KMS-11 (cell line): ENCODE results near the gene ZNF580.
A peak's percentile ranks its signal among the peaks of the same experiment; 100 is the strongest.

ENCODE experiments used
- H2AFZ ChIP-seq: fragments of 200-600 bp; sonication (generic); 2 replicates; pipeline ENCODE4 v1.6.1; 2016; ENCODE audit warnings: antibody characterized with exemption, mixed run types, low read depth
- H3K27ac ChIP-seq: fragments of 200-600 bp; sonication (generic); 2 replicates; pipeline ENCODE4 v1.6.1; 2016; ENCODE audit warnings: mild to moderate bottlenecking, mixed run types
- H3K27me3 ChIP-seq: fragments of 200-600 bp; sonication (generic); 2 replicates; pipeline ENCODE4 v1.6.1; 2017; ENCODE audit warnings: mild to moderate bottlenecking, low read depth, mixed run types, moderate library complexity; ENCODE audit not compliant: insufficient read depth
- H3K36me3 ChIP-seq: fragments of 200-600 bp; sonication (generic); 2 replicates; pipeline ENCODE4 v1.6.1; 2017; ENCODE audit warnings: mild to moderate bottlenecking, mixed run types; ENCODE audit not compliant: insufficient read depth
- H3K4me1 ChIP-seq: fragments of 200-600 bp; sonication (generic); 2 replicates; pipeline ENCODE4 v1.6.1; 2016; ENCODE audit warnings: mild to moderate bottlenecking, low read depth, mixed run types; ENCODE audit not compliant: poor library complexity, severe bottlenecking
- H3K4me2 ChIP-seq: fragments of 200-600 bp; sonication (generic); 2 replicates; pipeline ENCODE4 v1.7.0; 2016; ENCODE audit warnings: mild to moderate bottlenecking, mixed run types
- H3K4me3 ChIP-seq: fragments of 200-600 bp; sonication (generic); IDR thresholded peaks from 2 replicates; pipeline ENCODE4 v1.6.1; 2017; ENCODE audit warnings: low read depth, low read length, mixed read lengths; ENCODE audit not compliant: insufficient read depth
- H3K79me2 ChIP-seq: fragments of 200-600 bp; sonication (generic); 2 replicates; pipeline ENCODE4 v1.6.1; 2016; ENCODE audit warnings: low read depth, mixed run types; ENCODE audit not compliant: insufficient read depth
- H3K9ac ChIP-seq: fragments of 200-600 bp; sonication (generic); 2 replicates; pipeline ENCODE4 v1.6.1; 2016; ENCODE audit warnings: mild to moderate bottlenecking, mixed run types
- H4K20me1 ChIP-seq: fragments of 200-600 bp; sonication (generic); 2 replicates; pipeline ENCODE4 v1.6.1; 2016; ENCODE audit warnings: mild to moderate bottlenecking, mixed run types; ENCODE audit not compliant: insufficient read depth
- TF ChIP-seq, protein P1 (sequence below): fragments of 200-600 bp; sonication (generic); conservative IDR thresholded peaks from 2 replicates; pipeline ENCODE4 v1.6.1; 2017; ENCODE audit warnings: low read depth, mild to moderate bottlenecking, antibody characterized with exemption, low read length, moderate library complexity, mixed read lengths

ZNF580 gene

DNA sequence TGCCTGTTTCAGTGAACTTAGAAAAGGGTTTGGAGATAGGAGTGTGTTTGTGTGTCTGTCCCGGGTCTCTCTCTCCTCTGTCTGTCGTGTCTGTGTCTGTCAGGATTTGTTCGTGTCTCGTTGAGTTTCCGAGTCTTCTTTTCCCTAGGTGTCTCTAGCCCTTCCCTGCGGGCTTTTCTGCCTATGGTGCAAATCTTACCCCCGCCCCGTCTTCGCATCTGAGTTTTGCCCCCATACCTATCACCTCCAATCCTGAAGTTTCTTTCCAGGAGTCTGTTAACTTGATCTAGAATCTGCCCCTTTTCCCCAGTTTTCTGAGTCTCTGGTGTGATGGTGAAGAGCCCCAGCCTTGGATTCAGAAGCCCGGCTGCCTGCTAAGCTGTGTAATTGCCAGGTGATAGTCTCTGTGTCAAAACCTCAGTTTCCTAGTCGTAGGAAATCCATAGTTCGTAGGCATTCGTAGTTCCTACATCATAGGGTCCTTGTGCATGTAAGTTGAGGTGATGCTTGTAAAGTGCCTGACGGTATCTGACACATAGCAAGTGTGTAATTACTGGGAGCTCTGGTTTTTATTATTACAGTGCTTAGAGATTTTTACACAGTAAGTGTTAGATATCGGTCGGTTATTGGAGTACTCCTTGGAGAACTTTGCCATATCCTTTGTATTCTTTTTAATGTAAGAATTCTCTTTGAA is 35.0 kb downstream of the ZNF580 start:
- Histone ChIP-seq H3K9ac (peak overlapping the region; percentile 93), H3K27ac (peak overlapping the region; percentile 77), H3K27me3 (no peaks in the 10 kb centered on the region), H3K79me2 (peaks cover 80% of the 10 kb centered on the region), H2AFZ (peak overlapping the region; percentile 60), H3K36me3 (no peaks in the 10 kb centered on the region; the same call in 1 of the 2 replicates), H3K4me3 (no peak overlapping the region), H4K20me1 (0 out of 2 replicates have a peak, but pooled peaks cover 7% of the 10 kb centered on the region), H3K4me1 (peaks cover 28% of the 10 kb centered on the region), H3K4me2 (peak overlapping the region; percentile 74)
- TF ChIP-seq, protein P1, sequence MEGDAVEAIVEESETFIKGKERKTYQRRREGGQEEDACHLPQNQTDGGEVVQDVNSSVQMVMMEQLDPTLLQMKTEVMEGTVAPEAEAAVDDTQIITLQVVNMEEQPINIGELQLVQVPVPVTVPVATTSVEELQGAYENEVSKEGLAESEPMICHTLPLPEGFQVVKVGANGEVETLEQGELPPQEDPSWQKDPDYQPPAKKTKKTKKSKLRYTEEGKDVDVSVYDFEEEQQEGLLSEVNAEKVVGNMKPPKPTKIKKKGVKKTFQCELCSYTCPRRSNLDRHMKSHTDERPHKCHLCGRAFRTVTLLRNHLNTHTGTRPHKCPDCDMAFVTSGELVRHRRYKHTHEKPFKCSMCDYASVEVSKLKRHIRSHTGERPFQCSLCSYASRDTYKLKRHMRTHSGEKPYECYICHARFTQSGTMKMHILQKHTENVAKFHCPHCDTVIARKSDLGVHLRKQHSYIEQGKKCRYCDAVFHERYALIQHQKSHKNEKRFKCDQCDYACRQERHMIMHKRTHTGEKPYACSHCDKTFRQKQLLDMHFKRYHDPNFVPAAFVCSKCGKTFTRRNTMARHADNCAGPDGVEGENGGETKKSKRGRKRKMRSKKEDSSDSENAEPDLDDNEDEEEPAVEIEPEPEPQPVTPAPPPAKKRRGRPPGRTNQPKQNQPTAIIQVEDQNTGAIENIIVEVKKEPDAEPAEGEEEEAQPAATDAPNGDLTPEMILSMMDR = no peak

DNA sequence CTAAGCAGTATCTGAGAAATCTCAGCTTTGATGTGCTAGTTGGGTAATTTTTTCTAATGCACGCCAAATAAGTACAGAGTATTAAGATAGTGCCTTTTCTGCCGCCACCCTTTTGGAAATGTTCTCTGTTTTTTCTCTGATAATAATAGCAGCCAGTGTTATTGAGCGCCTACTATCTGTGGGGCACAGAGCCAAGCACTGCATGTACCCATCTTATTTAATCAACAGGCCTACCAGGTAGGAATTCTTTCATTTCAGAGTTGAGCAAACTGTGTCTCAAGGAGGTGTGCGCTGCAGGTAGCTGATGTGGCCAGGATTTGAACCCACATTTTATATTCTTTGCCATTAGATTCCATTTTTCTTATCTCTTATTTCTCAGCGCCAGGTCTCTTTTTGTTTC is 35.6 kb downstream of the ZNF580 start:
- H2AFZ ChIP-seq = no peak overlapping the region
- H3K4me1 ChIP-seq = peaks cover 28% of the 10 kb centered on the region
- 0 out of 2 replicates have a peak, but pooled peaks cover 11% of the 10 kb centered on the region for H4K20me1 ChIP-seq
- peak overlapping the region; percentile 74 for H3K4me2 ChIP-seq
- H3K4me3 ChIP-seq = no peak overlapping the region
- H3K9ac ChIP-seq = peak overlapping the region; percentile 93
- peaks cover 83% of the 10 kb centered on the region for H3K79me2 ChIP-seq
- no peaks in the 10 kb centered on the region; the same call in 1 of the 2 replicates for H3K36me3 ChIP-seq
- no peaks in the 10 kb centered on the region for H3K27me3 ChIP-seq
- H3K27ac ChIP-seq = peak overlapping the region; percentile 77
- TF ChIP-seq, protein P1 = no peak

DNA sequence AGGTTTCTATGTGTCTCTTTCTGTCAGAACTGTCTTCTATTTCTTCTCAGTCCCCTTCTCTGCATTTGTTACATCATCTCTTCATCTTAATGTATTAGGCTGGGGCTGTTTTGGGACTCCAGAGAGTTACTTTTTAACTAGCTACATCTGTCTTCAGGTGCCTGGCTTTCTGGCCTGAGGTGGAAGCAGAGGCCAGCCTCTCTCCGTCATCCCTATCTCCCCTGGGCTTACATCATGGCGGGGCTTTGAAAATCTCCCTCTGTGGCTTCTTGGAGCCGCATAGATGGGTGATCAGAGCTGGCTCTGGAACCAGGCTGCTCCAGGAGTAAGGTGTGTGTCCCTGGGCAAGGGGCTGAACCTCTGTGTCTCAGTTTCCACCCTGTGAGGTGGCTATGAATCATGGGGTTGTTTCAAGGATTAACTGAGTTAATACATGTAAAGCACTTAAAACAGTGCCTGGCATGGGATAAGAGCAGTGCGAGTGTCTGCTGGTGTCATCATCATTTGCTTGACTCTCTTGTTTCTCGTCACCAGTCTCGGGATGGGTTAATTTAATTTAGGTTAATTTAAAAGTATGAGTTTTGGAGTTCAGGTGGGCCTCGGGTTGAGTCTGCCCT is 36.2 kb downstream of the ZNF580 start:
- Histone ChIP-seq H4K20me1 (0 out of 2 replicates have a peak, but pooled peaks cover 11% of the 10 kb centered on the region), H3K4me2 (peak overlapping the region; percentile 74), H3K4me1 (peaks cover 28% of the 10 kb centered on the region), H3K36me3 (no peaks in the 10 kb centered on the region; the same call in 1 of the 2 replicates), H2AFZ (no peak overlapping the region), H3K27me3 (no peaks in the 10 kb centered on the region), H3K79me2 (peaks cover 83% of the 10 kb centered on the region), H3K9ac (no peak overlapping the region), H3K4me3 (no peak overlapping the region), H3K27ac (no peak overlapping the region)
- TF ChIP-seq, protein P1 = no peak

DNA sequence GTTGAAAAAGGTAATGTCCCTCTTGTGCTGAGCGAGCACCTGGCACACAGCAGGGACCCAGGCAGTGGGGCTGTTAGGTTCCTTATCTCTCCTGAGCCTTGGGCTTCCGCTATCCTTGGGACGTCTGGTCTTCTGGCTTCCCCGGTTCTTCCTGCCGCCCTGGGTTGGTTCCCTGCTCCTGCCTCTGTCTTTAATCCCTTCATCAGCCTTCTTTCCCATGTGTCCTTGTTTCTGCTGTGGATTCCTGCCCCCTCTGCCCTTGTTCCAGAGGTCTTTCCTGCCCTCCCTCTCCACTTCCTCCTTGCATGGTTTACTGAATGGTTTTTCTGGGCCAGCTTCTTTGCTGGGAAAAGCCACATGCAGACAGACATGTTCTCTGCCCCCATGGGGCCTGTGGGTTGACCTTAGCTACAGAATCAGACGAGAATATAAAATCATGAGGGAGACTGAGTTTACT is 36.8 kb downstream of the ZNF580 start:
- no peak overlapping the region for H3K9ac ChIP-seq
- no peak overlapping the region for H3K27ac ChIP-seq
- H2AFZ ChIP-seq = no peak overlapping the region
- H3K36me3 ChIP-seq = no peaks in the 10 kb centered on the region; the same call in 1 of the 2 replicates
- no peaks in the 10 kb centered on the region for H3K27me3 ChIP-seq
- no peak overlapping the region for H3K4me3 ChIP-seq
- TF ChIP-seq, protein P1 = no peak
- H3K4me2 ChIP-seq = peak overlapping the region; percentile 74; the same call in 1 of the 2 replicates
- H4K20me1 ChIP-seq = 0 out of 2 replicates have a peak, but pooled peaks cover 11% of the 10 kb centered on the region
- H3K4me1 ChIP-seq = peaks cover 28% of the 10 kb centered on the region
- peaks cover 81% of the 10 kb centered on the region for H3K79me2 ChIP-seq
